WTC11 (cell line): Measurements from ENCODE around the gene CYP21A2. TPM values are rescaled to one million over a fixed set of nuclear protein-coding genes. Genes with fewer than 3 reads are reported as not detected.
A peak's percentile ranks its signal among the peaks of the same experiment; 100 is the strongest.
"Not testable (repeated sequence)": the region's sequence is repeated elsewhere in the genome, so short reads cannot be mapped to it uniquely, and the experiment has no call there.

Experiments used
- ATAC-seq: fragments of 200-7000 bp; cut with Tn5 transposase; 2 replicates; pipeline ENCODE4 v1.10.0; 2021; ENCODE audit warnings: mild to moderate bottlenecking, moderate library complexity
- CTCF ChIA-PET: fragments of 300-600 bp; sonication (Branson Sonifier 250); formaldehyde crosslinking; loops from one replicate; lab custom pipeline; 2021; ENCODE audit warnings: antibody characterized with exemption; lab: Charles Lee
- POLR2A ChIA-PET: fragments of 350-600 bp; sonication (Branson Sonifier 250); formaldehyde crosslinking; loops from one replicate; lab custom pipeline; 2021; ENCODE audit warnings: antibody characterized with exemption; lab: Charles Lee
- DNase-seq: peaks from one replicate; pipeline ENCODE4 v3.0.0; 2021; ENCODE audit warnings: low spot score
- H3K27ac Mint-ChIP-seq: 2 replicates; pipeline ENCODE4 v1.8.0; 2021; ENCODE audit warnings: mixed read lengths
- H3K27me3 Mint-ChIP-seq: 2 replicates; pipeline ENCODE4 v1.8.0; 2021; ENCODE audit warnings: low read depth, mild to moderate bottlenecking, moderate library complexity, mixed read lengths
- H3K36me3 Mint-ChIP-seq: 2 replicates; pipeline ENCODE4 v1.8.0; 2021; ENCODE audit warnings: mixed read lengths
- H3K4me1 Mint-ChIP-seq: 2 replicates; pipeline ENCODE4 v1.8.0; 2022; ENCODE audit warnings: mixed read lengths
- H3K4me3 Mint-ChIP-seq: 2 replicates; pipeline ENCODE4 v1.8.0; 2021; ENCODE audit warnings: mild to moderate bottlenecking, moderate library complexity, mixed read lengths
- H3K9me3 Mint-ChIP-seq: 2 replicates; pipeline ENCODE4 v1.8.0; 2021; ENCODE audit warnings: mixed read lengths
- total RNA-seq: library from RNA; stranded (reverse); gene quantifications from 3 replicates; pipeline ENCODE4 v1.2.3, GENCODE V29; 2021

The CYP21A2 gene
- total RNA-seq, 1 experiment from 2014 or later, result 1.2 TPM

GRCh38 chr6:32008037-32008436 is 30.2 kb upstream of the CYP21A2 start:
- H3K36me3 Mint-ChIP-seq, H3K4me3 Mint-ChIP-seq, H3K27ac Mint-ChIP-seq, H3K9me3 Mint-ChIP-seq, CTCF ChIA-PET, H3K27me3 Mint-ChIP-seq, H3K4me1 Mint-ChIP-seq, POLR2A ChIA-PET, DNase-seq: not testable (repeated sequence)
- peak; percentile 25; the same call in 1 of the 2 replicates for ATAC-seq

- H3K4me3 Mint-ChIP-seq, H3K27me3 Mint-ChIP-seq, H3K36me3 Mint-ChIP-seq, DNase-seq, ATAC-seq, H3K4me1 Mint-ChIP-seq, POLR2A ChIA-PET, CTCF ChIA-PET, H3K27ac Mint-ChIP-seq, H3K9me3 Mint-ChIP-seq: not testable (repeated sequence)
These were observed 29.6 kb upstream of the CYP21A2 start for GRCh38 chr6:32008616-32009015.

- H3K27me3 Mint-ChIP-seq, CTCF ChIA-PET, POLR2A ChIA-PET, H3K27ac Mint-ChIP-seq, H3K4me3 Mint-ChIP-seq, H3K36me3 Mint-ChIP-seq, ATAC-seq, H3K9me3 Mint-ChIP-seq, H3K4me1 Mint-ChIP-seq, DNase-seq: not testable (repeated sequence)
These were observed 28.7 kb upstream of the CYP21A2 start for GRCh38 chr6:32009537-32009936.

GRCh38 chr6:32010856-32011530 is 27.2 kb upstream of the CYP21A2 start:
- POLR2A ChIA-PET, H3K27me3 Mint-ChIP-seq, H3K4me3 Mint-ChIP-seq, H3K36me3 Mint-ChIP-seq, H3K27ac Mint-ChIP-seq, CTCF ChIA-PET, H3K9me3 Mint-ChIP-seq, DNase-seq, ATAC-seq, H3K4me1 Mint-ChIP-seq: not testable (repeated sequence)

- ATAC-seq, H3K9me3 Mint-ChIP-seq, DNase-seq, POLR2A ChIA-PET, H3K4me1 Mint-ChIP-seq, CTCF ChIA-PET, H3K27ac Mint-ChIP-seq, H3K27me3 Mint-ChIP-seq, H3K36me3 Mint-ChIP-seq, H3K4me3 Mint-ChIP-seq: not testable (repeated sequence)
These were observed 25.1 kb upstream of the CYP21A2 start for GRCh38 chr6:32012941-32013617.

GRCh38 chr6:32013738-32014137 is 24.5 kb upstream of the CYP21A2 start:
- H3K4me3 Mint-ChIP-seq, POLR2A ChIA-PET, DNase-seq, ATAC-seq, H3K27me3 Mint-ChIP-seq, CTCF ChIA-PET, H3K4me1 Mint-ChIP-seq, H3K27ac Mint-ChIP-seq, H3K36me3 Mint-ChIP-seq, H3K9me3 Mint-ChIP-seq: not testable (repeated sequence)

GRCh38 chr6:32014547-32014946 is 23.7 kb upstream of the CYP21A2 start, which contains the start of gene C4B:
Gene C4B (plus strand): TSS chr6:32014795. CDS start chr6:32014846, 51 bp downstream.
- H3K36me3 Mint-ChIP-seq, ATAC-seq, H3K4me1 Mint-ChIP-seq, POLR2A ChIA-PET, H3K27ac Mint-ChIP-seq, H3K4me3 Mint-ChIP-seq, H3K27me3 Mint-ChIP-seq, DNase-seq, H3K9me3 Mint-ChIP-seq, CTCF ChIA-PET: not testable (repeated sequence)

GRCh38 chr6:32022100-32022499 is 16.1 kb upstream of the CYP21A2 start:
- H3K4me1 Mint-ChIP-seq, CTCF ChIA-PET, H3K9me3 Mint-ChIP-seq, H3K27ac Mint-ChIP-seq, H3K36me3 Mint-ChIP-seq, H3K27me3 Mint-ChIP-seq, DNase-seq, POLR2A ChIA-PET, H3K4me3 Mint-ChIP-seq: not testable (repeated sequence)
- peak; percentile 80 for ATAC-seq

- H3K9me3 Mint-ChIP-seq, H3K27ac Mint-ChIP-seq, H3K36me3 Mint-ChIP-seq, ATAC-seq, H3K4me1 Mint-ChIP-seq, DNase-seq, CTCF ChIA-PET, H3K27me3 Mint-ChIP-seq, H3K4me3 Mint-ChIP-seq, POLR2A ChIA-PET: not testable (repeated sequence)
These were observed 9.6 kb upstream of the CYP21A2 start for GRCh38 chr6:32028631-32029030.

GRCh38 chr6:32029553-32029952 is 8.7 kb upstream of the CYP21A2 start:
- CTCF ChIA-PET, H3K36me3 Mint-ChIP-seq, H3K27me3 Mint-ChIP-seq: not testable (repeated sequence)

GRCh38 chr6:32035283-32036013 is 2.8 kb upstream of the CYP21A2 start:
- CTCF ChIA-PET, H3K36me3 Mint-ChIP-seq, DNase-seq, H3K27me3 Mint-ChIP-seq, H3K4me1 Mint-ChIP-seq, H3K4me3 Mint-ChIP-seq, H3K9me3 Mint-ChIP-seq, ATAC-seq, H3K27ac Mint-ChIP-seq, POLR2A ChIA-PET: not testable (repeated sequence)

More at GRCh38 chr6:32029553-32029952, 8.7 kb upstream of the CYP21A2 start:
- H3K4me1 Mint-ChIP-seq, H3K4me3 Mint-ChIP-seq, H3K27ac Mint-ChIP-seq, ATAC-seq, POLR2A ChIA-PET, H3K9me3 Mint-ChIP-seq, DNase-seq: not testable (repeated sequence)

- H3K27ac Mint-ChIP-seq, DNase-seq, ATAC-seq, H3K27me3 Mint-ChIP-seq, POLR2A ChIA-PET, CTCF ChIA-PET, H3K4me3 Mint-ChIP-seq, H3K36me3 Mint-ChIP-seq, H3K4me1 Mint-ChIP-seq, H3K9me3 Mint-ChIP-seq: not testable (repeated sequence)
These were observed 1.1 kb upstream of the CYP21A2 start for GRCh38 chr6:32037136-32037535.
